NCI-H82 treated with DMSO at 0.1 percent for 48 hours (cell line): Measurements from ENCODE around the gene AKAP13.
"Not testable (repeated sequence)": the region's sequence is repeated elsewhere in the genome, so short reads cannot be mapped to it uniquely, and the experiment has no call there.

Experiments used
- DNase-seq: peaks from one replicate; lab custom pipeline; 2025; ENCODE audit not compliant: unreplicated experiment; lab: John Stamatoyannopoulos, UW

The AKAP13 gene

DNA sequence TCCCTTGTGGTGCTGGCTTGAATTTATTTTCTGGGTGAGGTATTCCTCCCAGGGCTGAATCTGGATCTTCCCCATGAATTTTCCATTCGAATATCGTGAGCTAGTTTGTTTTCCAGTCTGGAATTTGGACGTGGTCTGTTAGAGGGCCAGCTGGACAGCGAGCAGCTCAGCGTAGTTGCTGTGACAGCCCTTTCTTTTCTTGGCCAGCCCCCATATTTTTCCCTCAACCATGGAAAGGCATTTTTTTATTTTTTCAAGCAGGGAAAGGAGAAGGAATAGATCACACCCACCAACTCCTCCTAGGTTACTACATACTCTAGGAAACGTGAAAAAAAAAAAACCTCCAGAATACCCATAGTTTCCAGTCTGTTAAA is 262.3 kb downstream of the AKAP13 start:
- DNase-seq: no peak

DNA sequence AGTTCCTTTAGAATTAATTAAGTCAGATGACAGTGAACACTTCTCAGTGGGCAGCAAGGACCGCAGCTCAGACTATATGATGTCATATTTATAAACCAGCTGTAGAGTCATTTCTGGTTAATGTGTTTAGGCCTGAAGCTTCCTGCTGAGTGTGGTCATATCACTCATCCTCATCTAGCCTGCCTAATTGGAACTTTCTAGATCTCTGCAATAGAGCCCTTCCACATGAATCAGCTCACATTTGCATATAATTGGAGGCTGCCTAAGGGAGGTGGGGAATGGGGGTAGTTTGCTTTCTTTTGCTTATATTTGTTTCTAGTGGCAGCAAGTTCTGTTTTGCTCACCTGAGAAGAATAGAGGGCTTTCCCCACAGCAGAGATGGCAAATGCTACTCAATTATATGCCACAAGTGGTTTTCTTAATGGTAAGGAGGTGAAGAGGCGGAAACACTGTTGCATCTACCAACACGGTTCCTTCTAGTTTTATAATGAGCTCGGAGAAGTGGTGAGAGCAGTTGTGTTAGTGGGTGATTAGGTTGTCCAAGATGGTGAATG is 266.2 kb downstream of the AKAP13 start:
- no peak for DNase-seq

DNA sequence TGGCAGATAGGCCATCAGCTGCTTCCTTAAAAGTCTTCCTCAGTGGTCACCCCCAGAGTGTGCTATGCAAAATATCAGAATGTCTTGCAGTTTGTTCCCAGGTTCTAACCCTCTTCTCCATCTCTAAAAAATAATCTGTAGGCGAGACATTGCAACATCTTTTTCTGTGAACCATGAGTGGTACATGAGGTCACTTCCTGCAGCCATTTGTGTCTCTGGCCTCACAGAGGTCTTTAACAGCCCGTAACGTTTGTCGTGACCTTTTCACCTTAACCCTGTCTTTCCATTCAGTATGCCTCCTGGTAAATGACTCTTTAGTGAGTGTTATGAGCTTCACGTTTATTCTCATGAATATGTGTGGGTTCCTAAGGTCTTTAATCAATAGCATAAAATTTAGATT is 269.0 kb downstream of the AKAP13 start:
- DNase-seq: no peak

DNA sequence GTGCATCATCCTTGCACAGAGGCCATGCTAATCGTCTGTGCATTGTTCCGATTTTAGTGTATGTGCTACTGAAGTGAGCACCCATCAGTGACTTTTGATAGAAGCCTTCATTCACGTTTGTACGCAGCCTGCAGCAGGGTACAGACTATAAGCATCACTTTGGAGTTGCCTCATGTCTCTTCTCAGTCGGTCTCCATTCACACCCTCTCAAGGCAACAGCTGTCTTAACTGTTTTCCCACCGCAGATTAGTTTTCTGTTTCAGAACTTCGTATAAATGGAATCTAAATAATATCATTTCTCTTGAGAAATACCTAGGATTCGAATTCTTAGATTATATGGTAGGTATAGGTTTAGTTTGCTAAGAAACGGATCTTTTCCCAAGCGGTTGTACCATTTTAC is 271.1 kb downstream of the AKAP13 start:
- no peak for DNase-seq

DNA sequence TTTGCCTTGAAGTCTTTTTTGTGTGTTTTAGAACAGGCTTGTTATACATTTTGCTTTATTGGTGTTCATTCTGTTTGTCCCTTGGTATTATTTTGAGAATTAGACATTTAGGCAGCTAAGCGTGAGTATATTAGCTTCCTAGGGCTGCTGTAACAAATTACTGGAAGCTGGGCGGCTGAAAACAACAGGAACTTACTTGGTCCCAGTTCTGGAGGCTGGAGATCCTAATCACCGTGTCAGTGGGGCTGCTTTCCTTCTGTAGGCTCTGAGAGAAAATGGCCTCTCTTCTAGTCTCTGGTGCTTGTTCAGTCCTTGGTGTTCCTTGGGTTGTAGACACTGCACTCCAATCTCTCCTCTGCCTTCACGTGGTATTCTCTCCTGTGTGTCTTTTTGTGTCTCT is 272.1 kb downstream of the AKAP13 start:
- DNase-seq: no peak

DNA sequence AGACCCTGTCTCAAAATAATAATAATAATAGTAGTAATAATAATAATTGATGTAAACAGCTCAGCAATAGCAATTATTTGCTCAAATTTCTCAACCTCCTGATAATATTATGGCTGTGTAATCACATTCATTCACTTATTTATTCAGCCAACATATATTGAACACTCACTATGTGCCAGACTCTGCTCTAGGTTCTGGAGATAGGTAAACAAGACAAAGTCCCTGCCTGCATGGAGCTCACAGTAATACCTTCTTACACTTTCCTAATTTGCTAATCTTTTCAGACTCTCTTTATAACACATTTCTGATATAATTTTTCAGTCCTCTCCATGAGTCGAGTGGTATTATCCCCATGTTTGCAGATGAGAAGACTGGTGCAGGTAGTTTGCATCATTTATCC is 276.7 kb downstream of the AKAP13 start:
- DNase-seq: no peak

DNA sequence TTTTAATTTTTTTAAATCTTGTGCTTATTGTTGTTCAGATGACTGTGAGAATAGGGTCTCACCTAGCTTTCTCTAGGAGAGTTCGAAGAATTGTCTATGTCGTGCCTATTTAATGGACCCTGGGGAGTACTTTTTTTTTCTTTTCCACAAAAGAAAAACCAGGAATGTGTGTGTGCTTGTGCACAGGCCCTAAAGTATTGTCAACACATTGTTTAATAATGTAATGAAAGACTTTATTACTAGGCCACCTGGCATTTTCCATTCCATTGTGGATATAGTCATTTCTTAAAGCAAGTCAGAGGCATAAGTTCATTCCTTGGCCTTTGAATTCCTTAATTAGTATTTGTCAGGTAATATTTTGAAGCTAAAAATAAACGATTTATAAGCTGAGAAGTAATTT is 278.4 kb downstream of the AKAP13 start:
- no peak for DNase-seq

DNA sequence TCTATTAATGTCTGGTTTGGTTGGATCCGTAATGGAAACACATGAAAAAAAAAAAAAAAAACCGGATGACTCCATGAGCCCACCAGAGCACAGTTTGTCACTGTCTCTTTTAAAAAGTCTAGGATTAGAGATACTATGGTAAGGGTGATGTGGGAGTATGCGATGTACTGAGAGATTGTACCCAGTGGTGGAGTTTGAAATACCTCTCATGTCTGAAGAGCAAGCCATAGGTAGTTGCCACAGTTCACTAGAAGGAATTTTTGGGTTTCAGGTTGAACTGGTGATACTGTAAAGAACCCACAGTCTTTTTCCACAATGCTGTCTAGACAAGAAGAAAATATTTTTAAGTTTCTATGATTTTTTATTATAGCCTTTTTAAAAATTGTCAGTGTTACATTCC is 281.5 kb downstream of the AKAP13 start:
- no peak for DNase-seq

DNA sequence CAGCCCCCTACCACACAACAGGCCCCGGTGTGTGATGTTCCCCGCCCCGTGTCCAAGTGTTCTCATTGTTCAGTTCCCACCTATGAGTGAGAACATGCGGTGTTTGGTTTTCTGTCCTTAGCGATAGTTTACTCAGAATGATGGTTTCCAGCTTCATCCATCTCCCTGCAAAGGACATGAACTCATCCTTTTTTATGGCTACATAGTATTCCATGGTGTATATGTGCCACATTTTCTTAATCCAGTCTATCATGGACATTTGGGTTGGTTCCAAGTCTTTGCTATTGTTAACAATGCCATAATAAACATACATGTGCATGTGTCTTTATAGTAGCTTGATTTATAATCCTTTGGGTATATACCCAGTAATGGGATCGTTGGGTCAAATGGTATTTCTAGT is 285.3 kb downstream of the AKAP13 start:
- DNase-seq: not testable (repeated sequence)

DNA sequence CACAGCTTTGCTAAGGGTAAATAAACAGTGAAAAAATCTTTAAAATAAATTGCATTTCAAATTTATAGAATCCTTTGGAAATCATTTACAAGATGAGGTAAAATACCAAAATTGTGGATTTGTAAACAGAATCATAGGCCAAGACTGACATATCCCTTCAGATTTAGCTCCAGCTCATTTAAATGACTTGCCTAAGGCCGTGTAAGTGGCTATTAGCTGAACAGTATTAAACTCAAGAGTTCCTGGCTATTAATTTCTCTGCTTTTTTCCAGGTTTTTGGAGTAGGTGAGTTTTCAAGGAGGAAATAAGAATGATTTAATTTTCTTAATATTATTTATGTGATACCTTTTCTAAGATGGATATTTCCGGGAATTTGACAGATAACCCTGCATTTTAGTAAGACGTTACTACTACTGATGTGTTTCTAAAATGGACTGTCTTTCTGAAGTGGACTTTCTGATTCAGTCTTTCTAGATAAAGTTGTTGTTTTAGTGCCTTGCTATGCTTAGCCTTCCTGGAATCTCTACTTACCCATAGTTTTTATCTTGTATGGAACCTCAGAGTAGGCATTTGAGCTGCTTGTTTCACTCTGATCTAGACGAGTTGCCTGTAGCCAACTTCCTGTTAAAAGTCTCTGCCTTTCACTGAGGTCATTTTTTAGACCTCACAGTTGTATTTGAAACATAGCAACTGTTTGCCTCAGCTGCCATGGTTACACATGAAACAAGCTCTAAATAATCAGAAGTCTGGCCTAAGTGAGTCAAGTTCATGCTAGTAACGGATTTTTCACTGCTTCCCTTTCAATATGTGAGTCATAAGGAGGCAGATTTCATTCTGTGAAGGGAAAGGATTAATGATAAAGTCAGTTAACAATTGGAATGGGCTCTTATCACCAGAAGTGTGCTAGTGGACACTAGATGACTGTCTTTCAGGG is 287.4 kb downstream of the AKAP13 start:
- DNase-seq: no peak

DNA sequence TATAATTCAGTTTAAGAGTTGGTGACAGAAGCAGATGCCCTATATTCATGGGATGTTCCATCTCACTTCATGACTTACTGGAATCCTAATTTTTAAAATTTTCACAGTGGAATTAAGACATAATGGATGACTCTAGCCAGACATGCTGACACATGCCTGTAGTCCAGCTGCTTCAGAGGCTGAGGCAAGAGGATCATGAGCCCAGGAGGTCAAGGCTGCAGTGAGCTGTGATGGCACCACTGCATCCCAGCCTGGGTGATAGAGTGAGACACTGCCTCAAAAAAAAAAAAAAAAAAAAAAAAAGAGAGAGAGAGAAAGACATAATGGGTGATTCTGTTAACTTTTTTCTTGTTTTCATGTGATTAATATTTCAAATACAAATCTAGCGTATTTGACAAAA is 290.8 kb downstream of the AKAP13 start:
- DNase-seq: no peak

DNA sequence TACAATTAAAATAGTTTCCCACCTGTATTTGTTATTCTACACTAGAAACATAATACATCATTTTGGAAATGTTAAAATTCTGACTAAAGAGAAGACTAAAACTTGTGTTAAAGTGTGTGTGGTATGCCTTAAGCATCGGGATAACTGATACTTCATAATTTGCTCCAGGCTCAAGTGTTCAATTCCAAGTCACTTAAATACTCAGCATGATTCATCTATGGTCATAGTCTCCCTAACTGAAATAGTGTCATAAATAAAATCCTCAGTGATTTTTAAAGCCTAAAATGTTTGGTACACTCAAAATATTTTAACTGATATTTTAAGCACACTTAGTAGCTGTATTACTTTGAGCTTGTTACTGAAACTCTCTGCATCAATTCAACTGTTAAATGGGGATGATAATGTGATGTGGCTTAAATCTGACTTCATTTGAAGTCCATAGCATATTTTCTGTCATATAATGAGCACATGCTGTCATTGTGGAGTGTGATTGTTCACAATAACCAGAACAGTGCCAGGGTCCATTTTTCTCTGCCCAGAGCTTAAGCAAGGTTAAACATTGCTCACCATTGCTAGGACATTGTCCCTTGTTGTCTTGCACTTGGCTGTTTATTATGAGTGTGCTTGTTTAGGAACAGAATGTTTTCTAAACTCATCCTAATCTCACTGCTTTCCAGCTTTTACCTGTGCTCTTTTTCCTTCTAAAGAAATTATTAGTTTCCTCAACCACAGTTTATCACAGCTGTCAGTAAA is 292.1 kb downstream of the AKAP13 start:
- no peak for DNase-seq

DNA sequence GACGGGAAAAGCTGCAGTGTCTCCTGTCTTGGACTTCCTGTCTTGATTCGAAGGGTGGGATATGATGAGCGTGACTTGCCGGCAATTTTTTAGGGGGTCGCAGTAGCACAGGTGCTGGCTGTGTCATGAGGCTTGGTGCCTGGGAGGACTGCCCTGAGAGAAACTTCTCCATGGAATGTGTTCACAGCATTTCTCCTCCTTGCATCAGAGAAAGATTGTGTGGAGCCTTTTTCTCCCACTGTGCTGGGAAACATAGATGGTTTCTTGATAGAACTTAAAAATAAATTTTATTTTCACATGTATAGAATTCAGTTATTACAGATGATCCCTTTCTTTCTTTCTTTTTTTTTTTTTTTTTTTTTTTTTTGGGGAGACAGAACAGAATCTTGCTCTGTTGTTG is 292.9 kb downstream of the AKAP13 start:
- DNase-seq: no peak

DNA sequence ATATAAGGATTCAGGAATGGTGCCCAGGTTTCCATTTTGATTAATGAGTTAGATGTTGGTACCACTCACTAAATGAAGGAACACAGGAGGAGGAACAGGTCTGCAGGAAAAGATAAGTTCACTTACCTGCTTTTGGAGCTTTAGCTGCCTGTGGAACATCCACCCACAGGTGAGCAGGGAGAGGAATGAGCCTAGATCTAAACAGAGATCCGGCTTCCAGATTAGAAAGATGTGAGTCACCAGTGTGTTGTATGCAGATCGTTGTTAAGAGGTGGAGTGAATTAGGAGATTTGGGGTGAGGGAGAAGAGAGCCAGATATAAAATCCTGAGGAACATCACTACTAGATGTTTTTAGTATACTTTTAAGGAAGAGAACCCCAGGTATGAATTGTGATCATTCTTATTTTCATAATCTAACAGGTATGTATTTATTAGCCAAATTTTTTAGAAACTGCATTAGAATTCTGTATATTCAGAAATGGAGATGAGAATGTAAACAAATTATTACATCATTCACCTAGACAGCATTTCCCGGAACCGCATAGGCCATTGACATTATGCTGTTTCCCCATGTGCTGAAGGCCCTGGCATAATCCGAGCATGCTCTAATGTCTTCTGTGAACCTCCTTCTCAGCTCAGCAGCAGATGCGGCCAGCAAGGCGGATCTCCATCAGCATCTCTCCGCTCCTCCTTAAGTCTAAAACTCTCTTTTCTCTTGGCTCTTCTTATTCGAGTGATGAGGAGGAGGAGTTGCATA is 296.1 kb downstream of the AKAP13 start:
- no peak for DNase-seq

DNA sequence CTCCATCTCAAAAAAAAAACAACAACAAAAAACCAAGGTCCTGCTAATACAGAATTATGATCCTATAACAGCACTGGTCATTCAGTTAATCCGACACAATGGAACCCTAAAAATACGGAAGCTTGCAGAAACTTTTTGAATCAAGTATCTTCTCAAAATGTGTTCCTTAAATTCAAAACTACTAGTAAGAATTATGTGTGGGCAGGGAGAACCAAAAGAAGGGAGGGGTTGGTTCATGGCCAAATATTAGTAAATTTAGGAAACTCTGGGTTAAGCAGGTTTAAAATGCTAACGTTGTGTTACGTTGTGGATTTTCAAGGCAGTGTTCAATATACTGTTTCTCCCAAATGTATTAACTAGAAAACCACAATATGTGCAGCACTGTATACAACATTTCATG is 298.8 kb downstream of the AKAP13 start:
- DNase-seq: no peak

DNA sequence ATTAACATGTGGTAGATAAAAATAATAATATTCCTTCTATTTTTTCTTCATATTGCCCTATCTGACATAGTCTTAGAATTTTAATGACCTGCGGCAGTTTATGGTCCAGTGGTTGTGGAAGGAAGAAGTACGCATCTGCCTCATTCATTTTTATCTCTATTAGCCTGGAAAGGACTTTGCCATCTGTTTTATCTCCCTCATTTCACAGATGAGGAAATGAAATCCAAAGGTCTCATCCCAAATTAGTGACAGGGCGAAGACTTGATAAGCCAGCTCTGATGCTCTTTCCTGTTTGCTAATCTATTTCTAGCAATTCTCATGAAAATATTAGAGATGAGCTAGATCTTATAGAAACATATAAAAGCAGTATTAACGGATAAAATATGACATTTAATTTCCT is 301.0 kb downstream of the AKAP13 start:
- no peak for DNase-seq

DNA sequence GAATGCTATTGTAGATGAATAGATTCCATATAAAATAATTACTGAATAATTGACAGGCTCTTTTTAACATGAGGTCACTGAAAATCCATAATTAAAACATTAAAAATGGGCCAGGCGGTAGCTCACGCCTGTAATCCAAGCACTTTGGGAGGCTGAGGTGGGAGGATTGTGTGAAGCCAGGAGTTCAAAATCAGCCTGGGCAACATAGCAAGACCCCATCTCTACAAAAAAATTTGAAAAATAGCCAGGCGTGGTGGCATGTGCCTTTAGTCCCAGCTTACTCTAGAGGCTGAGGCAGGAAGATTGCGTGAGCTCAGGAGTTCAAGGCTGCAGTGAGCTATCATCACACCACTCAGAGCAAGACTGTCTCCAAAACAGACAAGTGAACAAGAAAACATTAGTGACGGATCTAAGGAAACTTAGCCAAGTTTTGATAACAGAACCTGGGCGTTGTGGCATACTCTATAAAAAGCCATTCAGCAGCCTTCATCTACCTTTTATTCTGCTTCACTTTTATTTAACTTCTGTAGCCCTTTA is 303.8 kb downstream of the AKAP13 start:
- DNase-seq: no peak

DNA sequence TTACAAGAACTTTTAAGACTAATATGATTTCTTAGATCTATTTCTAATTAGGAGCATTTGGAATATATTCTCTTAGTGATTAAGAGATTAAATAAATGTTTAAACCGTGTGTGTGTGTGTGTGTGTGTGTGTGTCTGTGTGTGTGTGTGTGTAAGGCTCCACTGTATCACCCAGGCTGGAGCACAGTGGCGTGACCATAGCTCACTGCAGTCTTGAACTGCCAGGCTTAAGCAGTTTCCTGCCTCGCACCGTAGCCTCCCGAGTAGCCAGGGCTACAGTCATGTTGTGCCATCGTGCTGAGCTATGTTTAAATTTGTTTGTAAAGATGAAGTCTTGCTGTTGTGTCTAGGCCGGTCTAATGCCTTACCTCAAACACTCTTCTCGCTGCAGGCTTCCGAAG is 305.0 kb downstream of the AKAP13 start:
- DNase-seq: no peak

DNA sequence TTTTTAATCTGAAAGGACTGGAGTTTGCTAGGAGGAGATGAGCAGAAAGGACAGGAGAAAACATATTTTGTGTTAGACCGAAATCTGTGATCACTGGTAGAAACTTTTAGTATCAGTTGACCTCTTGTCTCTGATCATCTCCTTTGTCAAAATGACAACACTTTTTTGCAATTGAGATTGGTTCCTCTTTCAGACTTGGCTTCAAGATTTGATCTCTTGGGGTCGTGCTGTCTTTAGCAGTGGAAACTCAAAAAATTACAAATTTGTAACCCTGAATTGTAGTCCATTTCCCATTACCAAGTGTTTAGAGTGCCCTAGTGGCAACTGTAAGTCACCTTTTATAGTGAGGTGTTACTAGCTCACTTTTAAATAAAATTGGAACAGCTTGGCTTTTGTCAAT is 306.9 kb downstream of the AKAP13 start:
- DNase-seq: no peak

DNA sequence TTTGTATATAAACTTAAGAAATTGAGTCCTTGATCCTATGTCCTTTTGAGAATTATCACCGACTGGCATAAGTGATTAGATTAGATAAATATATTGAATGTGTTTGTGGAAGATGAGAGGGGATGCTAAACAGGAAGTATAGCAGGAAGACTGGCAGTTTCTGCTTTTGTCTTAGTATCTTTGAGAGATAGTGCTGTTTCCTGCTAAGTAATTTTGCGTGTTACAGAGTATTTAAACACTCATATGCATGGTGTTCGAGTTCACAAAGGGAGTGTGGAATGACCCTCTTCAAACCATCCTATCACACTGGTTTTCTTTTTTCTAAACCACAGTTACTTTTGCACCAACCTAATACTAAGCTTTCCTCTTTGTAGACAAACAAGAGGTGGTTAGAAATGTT is 308.3 kb downstream of the AKAP13 start:
- no peak for DNase-seq

DNA sequence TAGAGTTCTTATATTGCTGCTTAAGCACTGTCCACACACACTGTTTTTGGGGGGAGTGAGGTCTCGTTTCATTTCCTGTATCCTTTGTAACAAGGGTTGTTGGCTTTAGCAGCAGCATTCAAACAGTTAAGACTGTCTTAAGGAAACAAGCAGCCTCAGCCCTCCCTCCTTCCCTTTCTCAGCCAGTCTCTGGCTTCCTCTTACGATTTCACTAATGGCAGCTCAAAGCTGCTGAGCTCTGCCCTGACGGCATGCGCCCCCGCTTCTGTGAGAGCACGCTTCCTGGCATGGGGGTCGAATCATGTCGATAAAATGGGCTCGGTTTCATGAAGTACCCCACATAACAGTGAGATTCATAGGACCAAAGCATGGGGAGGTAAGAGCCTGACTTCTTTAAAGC is 309.3 kb downstream of the AKAP13 start:
- no peak for DNase-seq
